Nephron (organoid): Measurements from ENCODE around the gene FES.
A peak's percentile ranks its signal among the peaks of the same experiment; 100 is the strongest.
"Not testable (repeated sequence)": the region's sequence is repeated elsewhere in the genome, so short reads cannot be mapped to it uniquely, and the experiment has no call there.

Experiments used
- H3K27ac Mint-ChIP-seq, 3 experiments: 2 replicates each; pipeline ENCODE4 v1.8.0; 2020; ENCODE audit warnings: mixed read lengths in 3 of 3, mild to moderate bottlenecking in 2 of 3, moderate library complexity in 1 of 3
- H3K27me3 Mint-ChIP-seq: 2 replicates; pipeline ENCODE4 v1.8.0; 2021; ENCODE audit warnings: low read depth, mild to moderate bottlenecking, moderate library complexity, mixed read lengths
- H3K36me3 Mint-ChIP-seq: 2 replicates; pipeline ENCODE4 v1.8.0; 2020; ENCODE audit warnings: low read depth, mixed read lengths
- H3K4me1 Mint-ChIP-seq: 2 replicates; pipeline ENCODE4 v1.8.0; 2020; ENCODE audit warnings: mixed read lengths
- H3K4me3 Mint-ChIP-seq, 3 experiments: 2 replicates each; pipeline ENCODE4 v1.8.0; 2020; ENCODE audit warnings: mild to moderate bottlenecking in 3 of 3, mixed read lengths in 3 of 3, moderate library complexity in 2 of 3
- H3K9me3 Mint-ChIP-seq: 2 replicates; pipeline ENCODE4 v1.8.0; 2020; ENCODE audit warnings: mixed read lengths
- TF ChIP-seq, protein P1 (sequence below), 3 experiments: fragments of 200-600 bp; sonication (generic); IDR thresholded peaks; one replicate each; pipeline ENCODE4 v1.5.0; 2021; ENCODE audit warnings: antibody characterized with exemption in 3 of 3; ENCODE audit not compliant: unreplicated experiment in 3 of 3

FES gene

GRCh38 chr15:90893175-90894090 lies 9.1 kb downstream of the FES start:
- Mint-ChIP-seq H3K27me3 (peaks cover 8% of the 10 kb centered on the region), H3K9me3 (no peaks in the 10 kb centered on the region), H3K4me3 (no peak overlapping the region), H3K27ac (no peak overlapping the region), H3K4me1 (peaks cover 8% of the 10 kb centered on the region), H3K36me3 (peaks cover 5% of the 10 kb centered on the region)
- TF ChIP-seq, protein P1, sequence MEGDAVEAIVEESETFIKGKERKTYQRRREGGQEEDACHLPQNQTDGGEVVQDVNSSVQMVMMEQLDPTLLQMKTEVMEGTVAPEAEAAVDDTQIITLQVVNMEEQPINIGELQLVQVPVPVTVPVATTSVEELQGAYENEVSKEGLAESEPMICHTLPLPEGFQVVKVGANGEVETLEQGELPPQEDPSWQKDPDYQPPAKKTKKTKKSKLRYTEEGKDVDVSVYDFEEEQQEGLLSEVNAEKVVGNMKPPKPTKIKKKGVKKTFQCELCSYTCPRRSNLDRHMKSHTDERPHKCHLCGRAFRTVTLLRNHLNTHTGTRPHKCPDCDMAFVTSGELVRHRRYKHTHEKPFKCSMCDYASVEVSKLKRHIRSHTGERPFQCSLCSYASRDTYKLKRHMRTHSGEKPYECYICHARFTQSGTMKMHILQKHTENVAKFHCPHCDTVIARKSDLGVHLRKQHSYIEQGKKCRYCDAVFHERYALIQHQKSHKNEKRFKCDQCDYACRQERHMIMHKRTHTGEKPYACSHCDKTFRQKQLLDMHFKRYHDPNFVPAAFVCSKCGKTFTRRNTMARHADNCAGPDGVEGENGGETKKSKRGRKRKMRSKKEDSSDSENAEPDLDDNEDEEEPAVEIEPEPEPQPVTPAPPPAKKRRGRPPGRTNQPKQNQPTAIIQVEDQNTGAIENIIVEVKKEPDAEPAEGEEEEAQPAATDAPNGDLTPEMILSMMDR (IDR thresholded peaks at IDR 0.05; ENCODE audit: unreplicated experiment in 3 of 3) = no peak

GRCh38 chr15:90895571-90896117 lies 11.3 kb downstream of the FES start:
- Mint-ChIP-seq H3K27ac (peak overlapping the region in 1 of 3 experiments; percentile 23), H3K4me3 (no peak overlapping the region), H3K4me1 (peaks cover 8% of the 10 kb centered on the region), H3K36me3 (peaks cover 5% of the 10 kb centered on the region), H3K9me3 (no peaks in the 10 kb centered on the region), H3K27me3 (peaks cover 8% of the 10 kb centered on the region)
- TF ChIP-seq, protein P1 (IDR thresholded peaks at IDR 0.05; ENCODE audit: unreplicated experiment in 3 of 3) = no peak

DNA sequence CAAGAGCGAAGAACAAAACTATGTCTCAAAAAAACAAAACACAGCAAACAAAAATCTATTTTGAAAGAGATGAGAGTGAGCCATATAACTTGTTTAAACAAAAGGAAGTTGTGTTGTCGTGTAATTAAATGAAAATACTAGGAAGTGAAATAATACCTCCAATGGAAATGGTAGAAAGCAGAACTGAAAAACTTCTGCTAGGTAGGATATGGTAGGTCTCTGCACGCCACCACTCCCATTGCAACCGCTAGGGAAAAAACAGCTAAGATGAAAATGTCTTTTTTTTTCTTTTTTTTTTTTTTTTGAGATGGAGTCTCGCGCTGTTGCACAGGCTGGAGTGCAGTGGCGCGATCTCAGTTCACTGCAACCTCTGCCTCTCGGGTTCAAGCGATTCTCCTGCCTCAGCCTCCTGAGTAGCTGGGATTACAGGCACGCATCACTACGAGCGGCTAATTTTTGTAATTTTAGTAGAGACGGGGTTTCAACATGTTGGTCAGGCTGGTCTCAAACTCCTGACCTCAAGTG lies 12.9 kb downstream of the FES start:
- not testable (repeated sequence) for H3K4me3 Mint-ChIP-seq, H3K27ac Mint-ChIP-seq, H3K9me3 Mint-ChIP-seq, H3K36me3 Mint-ChIP-seq, H3K27me3 Mint-ChIP-seq
- peaks cover 20% of the 10 kb centered on the region for H3K4me1 Mint-ChIP-seq

- TF ChIP-seq, protein P1 (IDR thresholded peaks at IDR 0.05; ENCODE audit: unreplicated experiment in 3 of 3) = no peak
These were observed 17.1 kb downstream of the FES start for GRCh38 chr15:90901175-90902039.

DNA sequence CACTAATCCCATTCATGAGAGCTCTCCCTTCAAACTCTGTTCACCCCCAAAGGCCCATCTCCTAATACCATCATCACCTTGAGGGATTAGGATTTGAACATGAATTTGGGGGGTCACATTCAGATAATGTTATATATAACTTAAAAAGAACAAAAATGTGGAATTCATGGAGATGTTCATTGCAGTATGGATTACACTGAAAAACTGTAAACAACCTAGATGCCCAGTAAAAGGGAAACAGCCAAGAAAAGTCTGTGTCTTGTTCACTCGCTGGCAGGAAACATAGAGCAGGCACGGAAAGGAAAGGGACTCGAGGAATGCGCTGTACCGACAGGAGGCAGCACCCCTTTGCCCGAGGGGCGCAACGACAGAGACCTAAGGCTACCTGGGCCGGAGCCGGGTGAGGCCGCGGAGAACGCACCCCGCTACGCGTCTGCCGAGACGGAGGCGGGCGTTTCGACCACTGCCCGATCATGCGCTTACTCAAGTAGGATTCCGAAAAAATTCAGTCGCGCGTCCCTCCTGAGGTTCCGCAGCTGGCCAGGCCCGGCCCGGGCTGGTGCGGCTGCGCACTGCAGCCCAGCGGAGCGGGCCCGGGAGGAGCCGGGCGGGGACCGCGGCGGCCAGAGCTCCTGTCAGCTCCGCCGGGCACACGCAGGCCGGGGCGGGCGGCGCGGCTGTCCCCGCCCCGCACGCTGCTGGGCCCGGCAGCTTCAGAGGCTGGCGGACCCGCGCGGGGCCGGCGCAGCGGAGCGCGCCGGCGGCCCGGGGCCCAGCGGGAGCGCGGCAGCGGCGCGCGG lies 17.9 kb downstream of the FES start:
- TF ChIP-seq, protein P1 (IDR thresholded peaks at IDR 0.05; ENCODE audit: unreplicated experiment in 3 of 3) = peak; percentile 57 to 74 (median 64)
- Mint-ChIP-seq H3K9me3 (no peaks in the 10 kb centered on the region), H3K27me3 (peaks cover 5% of the 10 kb centered on the region), H3K36me3 (peaks cover 22% of the 10 kb centered on the region), H3K27ac (peak overlapping the region; percentile 98 to 99 (median 99)), H3K4me3 (peak overlapping the region; percentile 85 to 96 (median 95)), H3K4me1 (peaks cover 13% of the 10 kb centered on the region)

More at GRCh38 chr15:90901175-90902039, 17.1 kb downstream of the FES start:
- Mint-ChIP-seq H3K4me1 (peaks cover 13% of the 10 kb centered on the region), H3K4me3 (peak overlapping the region; percentile 85 to 96 (median 95)), H3K27me3 (peaks cover 8% of the 10 kb centered on the region), H3K9me3 (no peaks in the 10 kb centered on the region), H3K27ac (peak overlapping the region; percentile 98 to 99 (median 99)), H3K36me3 (peaks cover 15% of the 10 kb centered on the region)
